Activated CD4-positive, alpha-beta T cell treated with anti-CD3 and anti-CD28 coated beads, Interleukin-10, Interleukin-2, amounts not matched to agents 100 ng/mL and 50 ng/mL, durations not matched to agents 16 hours and 8 hours (primary cell): ENCODE data around the gene KIF21A.

ENCODE experiments used
- DNase-seq: peaks from one replicate; pipeline ENCODE4 v3.0.0-alpha.2; 2020

KIF21A gene

GRCh38 chr12:39431002-39431796 lies 11.7 kb downstream of the KIF21A start:
- DNase-seq: no peak

GRCh38 chr12:39429809-39430208 lies 13.1 kb downstream of the KIF21A start:
- no peak for DNase-seq

DNA sequence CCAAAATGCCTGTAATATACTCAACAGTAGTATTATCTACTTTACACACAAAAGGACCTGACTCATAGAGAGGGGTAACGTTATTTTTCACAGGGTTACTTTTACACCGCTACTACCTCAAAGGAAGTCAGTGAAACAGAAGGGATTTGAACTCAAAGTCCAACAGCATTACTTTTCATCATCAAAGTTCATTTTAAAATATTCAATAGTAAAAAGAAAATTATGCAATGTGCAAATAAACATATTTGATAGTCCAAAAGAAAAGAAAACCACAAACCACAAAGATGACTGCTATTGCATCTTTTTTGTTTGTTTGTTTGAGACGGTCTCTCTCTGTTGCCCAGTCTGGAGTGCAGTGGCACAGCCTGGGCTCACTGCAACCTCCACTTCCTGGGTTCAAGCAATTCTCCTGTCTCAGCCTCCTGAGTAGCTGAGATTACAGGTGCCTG lies 15.5 kb downstream of the KIF21A start:
- no peak for DNase-seq

DNA sequence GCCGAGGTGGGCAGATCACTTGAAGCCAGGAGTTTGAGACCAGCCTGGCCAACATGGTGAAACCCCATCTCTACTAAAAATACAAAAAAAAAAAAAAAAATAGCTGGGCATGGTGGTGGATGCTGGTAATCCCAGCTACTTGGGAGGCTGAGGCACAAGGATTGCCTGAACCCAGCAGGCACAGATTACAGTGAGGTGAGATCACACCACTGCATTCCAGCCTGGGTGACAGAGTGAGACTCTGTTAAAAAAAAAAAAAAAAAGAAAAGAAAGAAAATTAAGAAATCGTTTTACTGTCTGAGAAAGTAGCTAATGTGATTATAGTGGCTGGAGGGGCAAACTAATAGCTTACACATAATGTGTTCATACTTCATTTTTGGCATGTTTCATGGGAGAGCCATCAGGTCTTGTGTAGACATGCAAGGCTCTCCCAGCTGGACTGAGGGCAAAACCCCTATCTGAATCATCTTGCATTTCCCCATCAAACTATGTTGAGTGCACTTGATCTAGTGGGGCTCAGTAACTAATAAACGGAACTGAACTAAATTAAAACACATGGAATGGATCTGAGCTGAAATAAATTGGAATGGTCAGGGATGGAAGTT lies 16.2 kb downstream of the KIF21A start:
- DNase-seq: no peak

DNA sequence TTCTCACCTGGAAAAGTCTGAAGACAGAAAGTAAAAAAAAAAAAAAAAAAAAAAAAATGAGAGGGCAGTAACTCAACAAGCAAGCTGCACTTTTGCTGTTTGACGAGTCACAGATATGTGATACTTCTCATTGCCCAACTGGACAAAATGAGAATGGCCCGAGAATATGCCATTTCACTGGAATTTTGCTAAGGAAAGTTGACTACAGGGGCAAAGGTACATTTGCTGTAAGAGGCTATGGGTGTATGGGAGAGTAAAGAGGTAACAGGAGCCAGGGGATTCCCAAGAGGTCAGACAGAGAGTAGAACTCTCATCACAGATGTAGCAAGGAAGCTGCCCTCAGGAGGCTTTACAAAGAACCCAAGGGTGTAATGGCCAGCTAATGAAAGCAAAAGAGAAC lies 22.9 kb downstream of the KIF21A start:
- DNase-seq: no peak

DNA sequence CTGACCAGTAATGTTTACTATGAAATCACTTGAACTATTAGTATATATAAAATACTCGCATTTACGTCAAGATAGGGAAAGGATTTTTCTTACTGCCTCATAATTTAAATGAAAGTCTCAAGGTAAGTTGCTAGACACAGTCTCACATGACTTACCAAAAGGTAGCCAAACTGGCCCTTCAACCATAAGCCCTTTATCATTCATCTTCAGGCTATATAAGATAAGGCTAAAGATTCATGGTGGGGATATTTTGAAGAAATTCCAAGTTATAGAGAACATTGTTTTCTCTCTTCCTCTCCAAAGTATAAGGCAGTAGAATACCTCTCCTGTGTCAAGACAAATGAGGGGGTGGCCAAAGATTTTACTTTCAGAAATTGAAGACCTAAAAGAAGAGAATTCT lies 23.4 kb downstream of the KIF21A start:
- no peak for DNase-seq

- no peak for DNase-seq
These were observed 25.0 kb downstream of the KIF21A start for GRCh38 chr12:39417916-39418315.

- DNase-seq: no peak
These were observed 28.8 kb downstream of the KIF21A start for GRCh38 chr12:39413836-39414771.

- DNase-seq: no peak
These were observed 30.7 kb downstream of the KIF21A start for GRCh38 chr12:39412210-39412609.

- no peak for DNase-seq
These were observed 36.7 kb downstream of the KIF21A start for GRCh38 chr12:39406262-39406661.

GRCh38 chr12:39405580-39405979 lies 37.3 kb downstream of the KIF21A start:
- peak; percentile 38 for DNase-seq

DNA sequence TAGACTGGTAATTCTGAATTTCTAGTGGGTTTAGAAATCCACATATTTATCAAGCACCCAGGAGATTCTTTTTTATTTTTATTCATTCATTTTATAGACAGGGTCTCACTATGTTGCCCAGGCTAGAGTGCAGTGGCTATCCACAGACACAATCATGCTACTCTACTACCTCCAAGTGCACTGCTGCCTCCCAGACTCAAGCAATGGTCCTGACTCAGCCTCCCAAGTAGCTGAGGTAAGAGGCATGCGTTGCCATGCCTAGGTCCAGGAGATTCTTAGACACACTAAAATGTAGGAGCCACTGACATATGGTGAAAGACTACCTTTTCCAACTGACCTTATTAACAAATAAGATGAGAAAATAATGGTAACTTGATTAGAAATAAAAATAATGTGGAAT lies 38.9 kb downstream of the KIF21A start:
- no peak for DNase-seq

GRCh38 chr12:39403376-39403775 lies 39.5 kb downstream of the KIF21A start:
- no peak for DNase-seq

DNA sequence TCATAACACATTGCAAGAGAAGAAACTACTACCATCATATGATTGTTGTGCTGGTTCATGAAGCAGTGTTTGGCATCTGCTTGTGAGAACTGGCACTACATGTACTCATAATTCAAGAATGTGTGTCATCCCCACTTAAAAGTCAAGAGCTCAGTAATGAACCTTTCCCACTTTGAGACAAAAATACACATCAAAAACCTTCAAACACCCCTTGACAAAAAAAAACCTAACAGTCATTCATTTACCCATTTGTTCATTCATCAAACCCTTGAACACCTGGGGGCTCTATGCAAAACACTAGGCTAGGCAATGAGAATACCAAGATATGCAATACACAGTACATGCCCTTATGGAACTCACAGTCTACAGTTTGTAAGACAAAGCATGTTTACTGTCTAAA lies 40.0 kb downstream of the KIF21A start:
- peak; percentile 14 for DNase-seq

DNA sequence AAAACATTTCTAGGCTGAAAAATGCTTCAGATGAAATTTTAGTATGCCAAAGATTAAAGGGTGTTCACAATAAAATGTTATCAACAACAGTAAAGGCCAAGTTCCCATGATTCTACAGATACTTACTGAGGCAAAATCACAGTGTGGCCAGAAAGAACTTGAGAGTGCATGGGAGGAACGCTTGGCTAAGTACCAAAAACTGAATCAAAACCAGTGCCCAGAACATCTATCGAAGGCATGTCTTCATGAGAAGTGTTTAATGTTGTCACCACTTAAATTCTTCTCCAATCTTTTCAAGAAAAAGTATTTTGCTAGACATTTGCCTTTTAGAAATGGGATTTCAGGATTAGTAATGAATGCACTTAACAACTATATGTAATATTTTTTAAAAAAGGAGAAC lies 41.5 kb downstream of the KIF21A start:
- DNase-seq: no peak

GRCh38 chr12:39395866-39396265 lies 47.1 kb downstream of the KIF21A start:
- DNase-seq: no peak

GRCh38 chr12:39393890-39394289 lies 49.0 kb downstream of the KIF21A start:
- DNase-seq: no peak

- DNase-seq: no peak
These were observed 49.7 kb downstream of the KIF21A start for GRCh38 chr12:39393179-39393578.

- no peak for DNase-seq
These were observed 50.6 kb downstream of the KIF21A start for GRCh38 chr12:39392154-39392925.

GRCh38 chr12:39390752-39391151 lies 52.2 kb downstream of the KIF21A start:
- no peak for DNase-seq

DNA sequence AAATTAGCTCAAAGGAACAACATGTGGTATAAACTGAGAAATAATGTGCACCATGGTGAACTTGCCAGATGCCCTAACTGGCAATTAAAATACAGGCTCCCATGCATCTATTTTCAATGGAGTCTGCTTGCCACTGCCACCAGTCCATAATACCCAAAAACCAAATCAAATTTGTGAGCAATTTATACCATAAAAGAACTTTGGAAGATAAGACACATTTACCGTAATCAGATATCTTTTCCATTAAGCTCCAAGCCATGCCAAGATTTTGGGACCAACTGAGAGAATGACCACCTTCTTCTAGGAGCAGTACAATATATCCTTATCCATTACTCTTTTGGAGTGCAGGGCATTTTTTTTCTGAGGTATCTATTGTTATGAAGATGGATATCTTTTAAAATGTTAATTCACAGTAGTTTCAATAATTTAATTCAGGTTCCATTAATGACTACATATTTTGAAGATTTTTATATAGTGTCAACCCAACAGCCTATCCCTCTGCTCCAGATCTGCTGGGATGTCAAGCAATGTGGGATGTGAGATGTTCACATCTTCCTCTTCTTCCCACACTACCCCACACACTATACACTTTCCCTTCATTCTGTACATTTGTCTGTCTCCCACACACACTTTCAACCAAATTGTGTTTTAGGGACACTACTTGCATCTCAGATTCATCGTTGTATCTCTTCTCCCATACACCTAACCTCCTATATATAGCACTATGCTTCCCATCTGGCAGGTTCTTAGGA lies 53.3 kb downstream of the KIF21A start:
- DNase-seq: no peak

GRCh38 chr12:39386335-39386734 lies 56.6 kb downstream of the KIF21A start:
- DNase-seq: no peak
